GM19438 (cell line): Measurements from ENCODE around the gene ANO2.

Experiments used
- ATAC-seq: cut with Tn5 transposase; IDR thresholded peaks from one replicate; pipeline ENCODE4 v1.9.1; 2021; ENCODE audit warnings: low read depth; ENCODE audit not compliant: unreplicated experiment

Gene ANO2

DNA sequence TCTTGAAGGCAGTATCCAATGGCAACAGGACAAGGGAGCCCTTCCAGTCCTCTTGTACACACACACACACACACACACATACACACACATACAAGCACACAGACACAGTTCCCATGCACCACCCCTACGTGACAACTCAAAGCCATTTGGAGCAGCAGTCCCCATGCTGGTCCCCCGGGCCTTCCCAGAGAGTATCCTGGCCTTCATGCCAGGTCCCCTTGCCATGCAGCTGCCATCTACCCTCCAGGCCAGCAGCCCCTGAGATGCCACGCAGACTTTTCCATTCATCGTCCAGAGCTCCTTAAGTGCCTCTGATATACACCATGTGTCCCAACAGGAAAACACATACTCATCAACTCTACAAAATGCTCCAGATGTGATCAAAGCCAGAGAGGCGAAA lies 159.5 kb downstream of the ANO2 start:
- ATAC-seq: no peak

DNA sequence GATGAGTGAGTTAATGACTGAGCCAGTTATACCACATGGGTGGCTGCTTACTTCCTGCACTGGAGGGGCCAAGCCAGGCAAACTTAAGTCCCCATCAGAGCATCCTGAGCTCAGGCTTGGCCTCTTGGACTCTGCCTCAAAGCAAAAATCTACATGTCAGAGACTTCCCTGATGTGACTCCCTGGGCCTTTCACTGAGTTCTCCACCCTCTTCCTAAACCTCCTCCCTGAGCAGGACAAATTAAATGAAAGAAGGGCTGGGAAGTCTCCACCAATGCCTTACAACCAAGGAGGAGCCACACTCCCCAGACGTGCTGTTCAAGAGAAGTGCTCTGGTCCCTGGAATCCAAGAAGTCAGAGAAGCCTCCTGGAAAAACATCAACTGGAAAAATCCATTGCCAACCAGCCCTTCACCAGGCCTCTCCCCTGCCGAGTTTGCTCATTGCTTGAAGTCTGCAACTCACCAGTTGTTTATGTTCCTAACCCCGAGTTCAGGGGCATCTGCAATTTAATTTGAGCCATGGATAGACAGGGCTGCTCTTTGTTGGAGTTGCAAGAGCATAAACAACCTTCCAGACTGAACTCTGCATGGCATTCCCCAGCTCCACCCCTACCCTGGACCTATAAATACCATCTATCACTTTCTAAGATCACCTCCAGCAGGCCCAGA lies 160.5 kb downstream of the ANO2 start:
- ATAC-seq: no peak

DNA sequence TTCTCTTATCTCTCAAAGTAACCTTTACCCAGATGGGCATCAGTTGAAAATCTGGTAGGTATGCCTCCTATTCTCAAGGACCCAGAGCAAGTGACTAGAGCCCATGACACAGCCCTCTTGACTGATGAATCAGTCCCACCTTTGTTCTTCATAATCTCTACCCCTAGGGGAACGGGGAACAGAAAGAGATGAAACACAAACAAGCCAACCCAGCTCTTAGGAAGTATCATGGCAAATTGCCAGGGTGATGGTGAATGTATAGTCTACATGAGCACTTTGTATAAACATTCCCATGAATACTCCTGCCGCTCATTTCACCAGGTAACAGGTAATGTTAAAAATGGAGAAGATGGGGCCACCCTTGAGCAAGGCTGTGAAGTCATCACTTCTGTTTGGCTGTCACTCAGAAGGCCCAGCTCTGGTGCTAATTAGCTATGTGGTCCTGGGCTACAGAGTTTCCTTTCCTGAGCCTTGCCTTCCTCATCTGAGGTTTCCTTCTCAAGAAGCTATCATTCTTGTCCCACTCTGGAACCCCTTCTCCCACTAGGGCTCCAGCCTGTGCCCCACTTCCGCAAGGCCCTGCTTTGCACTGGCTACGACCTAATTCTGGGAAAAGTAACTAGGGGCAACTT lies 161.7 kb downstream of the ANO2 start:
- ATAC-seq: no peak

DNA sequence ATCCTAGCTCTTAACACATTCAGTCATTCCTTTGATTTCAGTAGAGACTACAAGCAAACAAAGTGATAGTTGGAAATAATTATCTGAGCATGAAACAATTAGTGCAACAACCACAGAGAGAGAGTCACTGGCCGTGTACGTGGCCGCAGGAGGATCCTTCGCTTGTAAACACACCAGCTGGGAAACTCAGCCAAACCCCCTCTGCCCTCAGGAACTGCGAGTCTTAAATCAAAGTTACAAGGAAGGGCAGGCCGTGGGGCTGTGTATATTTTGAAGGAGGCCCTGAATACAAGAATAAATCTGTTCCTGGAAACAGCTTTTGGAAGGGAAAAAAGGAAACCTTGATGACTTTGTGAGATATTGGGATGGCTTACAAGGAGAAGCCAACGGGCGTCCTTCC lies 164.5 kb downstream of the ANO2 start:
- ATAC-seq: no peak

DNA sequence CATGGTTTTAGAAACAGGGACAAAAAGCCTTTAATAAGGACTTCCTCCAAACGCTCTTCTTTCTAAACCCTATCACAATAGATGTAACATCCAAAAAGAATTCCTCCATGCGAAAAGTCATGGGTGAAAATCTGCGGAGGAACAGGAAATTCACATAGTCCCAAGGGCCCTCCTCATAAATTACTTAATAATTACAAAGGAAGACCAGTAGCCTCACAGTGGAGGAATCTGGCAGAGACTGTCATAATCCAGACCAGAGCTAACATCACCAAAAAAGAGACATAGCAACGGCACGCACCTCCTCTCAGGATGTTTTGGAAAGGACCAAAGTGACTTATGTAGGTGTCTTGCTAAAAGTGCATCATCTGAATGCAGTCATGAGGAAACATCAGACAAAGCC lies 165.7 kb downstream of the ANO2 start:
- ATAC-seq: no peak

DNA sequence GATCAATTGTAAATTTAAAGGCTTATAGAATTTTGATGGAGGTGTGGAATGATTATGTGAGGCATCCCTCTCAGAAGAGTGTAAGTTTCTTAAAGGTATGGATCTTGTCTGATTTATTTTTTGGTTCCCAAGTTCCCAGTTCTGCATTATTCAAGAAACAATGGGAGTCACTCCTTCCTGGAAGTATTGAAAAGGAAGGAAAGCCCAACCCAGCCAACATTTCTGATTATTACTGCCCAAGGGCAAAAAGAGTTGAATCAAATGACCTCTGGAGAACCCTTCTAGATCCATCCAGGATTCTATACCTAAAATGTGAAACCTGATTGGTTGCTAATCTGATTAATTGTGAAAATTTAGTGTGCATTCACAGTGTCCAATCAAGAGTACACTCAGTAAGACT lies 166.2 kb downstream of the ANO2 start:
- no peak for ATAC-seq

DNA sequence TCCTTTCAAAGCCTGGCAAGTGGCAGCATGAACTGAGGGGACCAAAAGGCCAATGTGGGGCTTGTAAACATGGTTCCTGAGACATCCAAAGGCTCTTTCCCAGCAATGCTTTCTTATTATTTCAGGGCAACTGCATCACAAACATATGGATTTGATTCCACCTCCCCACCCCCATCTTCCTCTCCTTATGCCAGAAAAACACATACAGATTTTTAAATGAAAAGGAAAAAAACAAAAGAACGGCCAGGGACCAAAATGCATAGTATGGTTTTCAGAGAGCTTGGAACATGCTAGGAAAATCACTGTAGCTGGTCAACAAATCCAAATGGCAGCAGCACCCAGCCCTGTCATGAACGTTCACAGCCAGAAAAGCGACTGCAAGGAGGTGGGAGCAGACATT lies 167.6 kb downstream of the ANO2 start:
- no peak for ATAC-seq

DNA sequence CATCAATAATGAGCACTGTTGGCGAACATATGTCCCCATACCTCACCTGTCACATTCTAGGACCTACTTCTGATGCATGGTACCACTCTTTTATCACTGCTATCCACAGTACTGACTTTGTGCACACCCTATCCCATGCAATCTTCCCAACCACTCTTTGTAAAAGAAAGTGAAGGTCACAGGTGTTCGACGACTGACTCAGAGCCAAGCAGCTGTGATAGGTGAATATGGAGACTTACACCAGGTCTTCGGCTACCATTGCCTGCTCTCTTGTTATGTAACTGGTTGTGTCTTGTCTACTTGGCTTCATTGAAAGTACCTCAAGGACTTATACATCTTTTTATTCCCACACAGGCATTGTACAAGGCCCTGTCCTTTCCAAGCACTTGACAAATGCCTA lies 169.0 kb downstream of the ANO2 start:
- ATAC-seq: no peak

DNA sequence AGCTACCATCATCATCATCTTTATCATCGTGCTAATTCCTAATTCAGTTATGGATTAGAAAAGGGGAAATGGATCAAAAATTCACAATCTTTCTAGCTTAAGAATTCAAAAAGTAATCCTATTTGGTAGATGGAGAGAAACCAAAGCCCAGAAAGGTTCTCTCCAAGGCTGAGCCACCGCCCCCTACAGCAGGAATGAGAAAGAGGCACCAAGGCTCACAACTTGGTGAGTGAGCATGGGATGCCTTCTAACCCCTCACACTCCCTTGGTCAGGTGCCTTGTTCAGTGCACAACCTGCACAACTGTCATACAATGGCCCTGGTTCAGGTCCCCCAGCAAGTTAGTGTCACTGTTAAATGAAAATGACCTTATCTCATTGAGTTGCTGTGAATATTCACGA lies 171.5 kb downstream of the ANO2 start:
- no peak for ATAC-seq

DNA sequence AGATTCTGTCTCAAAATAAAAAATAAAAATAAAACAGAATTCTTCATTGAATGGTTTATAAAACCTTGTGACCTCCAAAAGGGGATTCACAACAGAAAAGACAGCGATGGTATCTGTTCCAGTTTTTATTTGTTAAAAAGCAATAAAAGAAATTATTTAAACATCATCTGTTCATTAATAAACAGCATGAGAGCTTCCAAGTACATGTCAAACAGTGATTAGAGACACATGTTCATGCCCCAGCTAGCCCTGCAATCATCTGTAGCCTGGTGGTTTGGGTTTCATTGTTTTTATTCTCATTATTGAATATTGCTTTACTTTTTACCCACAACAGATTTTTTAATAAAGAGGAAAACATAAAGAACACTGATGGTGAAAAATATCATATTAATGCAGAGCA lies 173.3 kb downstream of the ANO2 start:
- no peak for ATAC-seq

DNA sequence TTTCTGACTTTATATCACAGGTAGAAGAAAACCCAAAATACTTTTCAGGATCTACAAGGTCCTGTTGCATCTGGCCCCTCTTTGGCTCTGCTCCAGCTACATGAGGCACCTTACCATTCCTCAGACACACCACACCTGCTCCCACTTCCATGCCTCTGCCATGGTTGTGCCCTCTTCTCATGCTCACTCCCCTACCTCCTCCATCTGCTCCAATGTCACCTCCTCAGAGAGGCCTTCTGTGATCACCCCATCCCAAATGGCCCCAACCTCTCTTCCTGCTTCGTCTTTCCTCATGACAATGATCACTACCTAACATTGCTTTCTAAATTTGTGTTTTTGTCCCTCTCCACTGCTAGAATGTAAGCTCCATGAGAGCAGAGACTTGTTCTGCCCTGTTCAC lies 174.3 kb downstream of the ANO2 start:
- no peak for ATAC-seq

DNA sequence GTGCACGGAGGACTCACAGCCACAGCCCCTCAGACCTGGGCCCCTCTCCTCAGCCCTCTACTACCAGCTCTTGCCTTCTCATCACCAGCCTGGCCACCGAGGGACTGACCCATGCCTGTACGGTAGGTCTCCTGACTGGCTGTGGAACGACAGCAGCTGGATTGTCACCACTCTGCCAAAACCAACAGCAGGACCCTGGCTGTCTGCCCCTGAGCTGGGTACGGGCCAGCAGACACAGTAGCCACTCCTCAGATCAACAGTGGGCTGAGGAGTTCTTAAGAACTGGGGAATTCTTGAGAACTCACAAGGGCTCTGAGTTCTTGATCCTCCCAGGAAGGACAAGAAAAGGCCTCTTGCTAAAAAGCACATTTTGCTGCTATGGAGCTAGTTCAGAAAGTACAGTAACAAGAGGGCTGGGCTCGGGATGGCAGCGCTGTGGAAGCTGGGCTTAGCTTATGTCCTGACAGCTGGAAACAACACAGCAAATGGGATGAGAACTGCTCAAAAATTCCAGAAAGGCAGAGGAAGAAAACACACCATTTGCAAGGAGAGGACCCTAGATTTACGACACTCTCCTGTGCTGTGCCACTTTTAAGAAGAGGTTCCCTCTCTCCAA lies 176.4 kb downstream of the ANO2 start:
- ATAC-seq: no peak

DNA sequence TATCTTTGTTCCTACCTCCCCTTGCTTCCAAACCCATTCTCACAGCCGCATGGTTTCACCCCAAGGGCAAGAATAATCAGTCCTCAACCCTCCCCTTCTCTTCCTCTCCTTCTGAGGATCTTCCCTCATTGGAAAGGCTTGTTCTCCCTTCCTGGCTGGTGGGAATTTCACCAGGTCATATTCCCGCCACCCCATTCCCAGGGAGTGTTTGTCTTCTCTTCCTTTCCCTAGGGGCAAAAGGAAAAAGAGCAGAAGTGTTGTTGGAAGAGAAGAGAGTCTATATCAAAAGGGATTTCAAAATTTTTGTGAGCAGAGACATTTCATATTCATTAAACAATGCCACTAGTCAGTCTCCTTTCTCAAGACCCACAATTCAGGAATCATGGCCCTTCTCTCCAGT lies 176.9 kb downstream of the ANO2 start:
- no peak for ATAC-seq

DNA sequence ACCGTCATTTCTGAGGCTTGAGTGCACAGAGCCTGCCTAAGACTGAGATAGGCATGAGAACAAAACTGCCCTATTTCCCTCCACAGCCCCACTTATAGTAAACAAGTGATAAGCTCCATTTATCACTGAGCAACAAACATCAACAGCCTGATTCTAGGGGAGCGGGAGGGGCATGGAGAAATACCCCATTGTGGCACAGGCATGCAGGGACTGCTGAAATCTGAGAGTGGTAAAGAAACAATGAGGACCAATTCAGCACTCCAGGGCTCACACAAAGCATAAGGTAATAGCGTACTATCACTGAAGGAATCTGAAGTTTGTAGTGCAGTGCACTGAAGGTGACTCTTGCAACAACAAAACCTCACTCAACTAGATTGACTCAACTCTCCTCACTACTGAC lies 186.7 kb downstream of the ANO2 start:
- ATAC-seq: no peak

DNA sequence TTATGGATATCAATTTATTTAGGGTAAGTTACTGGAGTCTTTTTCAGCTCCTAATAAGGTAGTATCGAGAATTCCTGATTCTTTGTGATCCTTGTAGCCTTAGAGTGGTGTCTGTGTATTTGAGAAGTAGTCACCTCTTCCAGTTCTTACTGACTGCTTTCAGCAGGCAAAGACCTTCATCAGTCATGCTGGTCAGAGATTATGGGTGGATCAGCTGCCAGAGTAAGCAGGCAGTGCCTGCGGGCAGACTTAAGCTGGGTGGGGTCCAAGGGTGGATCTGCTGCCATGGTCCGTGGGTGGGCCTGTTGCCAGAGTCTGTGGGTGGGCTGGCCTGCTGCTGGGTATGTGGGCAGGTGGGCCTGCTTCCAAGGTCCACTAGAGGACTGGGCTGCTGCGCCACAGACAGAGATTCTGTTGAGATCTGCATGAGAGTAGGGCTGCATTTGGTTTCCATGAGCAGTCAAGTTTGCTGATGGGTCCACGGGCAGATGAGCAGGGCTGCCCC lies 188.7 kb downstream of the ANO2 start:
- ATAC-seq: no peak

DNA sequence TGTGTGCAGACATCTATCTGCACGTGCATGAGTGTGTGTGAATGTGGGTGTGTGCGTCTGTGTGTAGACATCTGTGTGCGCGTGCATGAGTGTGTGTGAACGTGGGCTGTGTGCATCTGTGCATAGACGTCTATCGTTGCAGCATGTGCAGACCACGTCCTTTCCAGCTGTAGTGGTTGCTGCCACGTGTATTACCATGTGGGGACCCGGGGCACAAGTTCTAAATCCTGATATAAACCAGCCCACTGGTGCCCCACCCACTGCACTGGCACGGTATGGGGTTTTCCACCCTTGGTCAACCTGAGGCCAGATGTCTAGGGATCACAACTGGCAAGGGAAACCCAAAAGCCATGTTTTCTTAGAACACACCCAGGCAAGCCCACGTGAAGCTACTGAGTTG lies 197.0 kb downstream of the ANO2 start:
- ATAC-seq: no peak

DNA sequence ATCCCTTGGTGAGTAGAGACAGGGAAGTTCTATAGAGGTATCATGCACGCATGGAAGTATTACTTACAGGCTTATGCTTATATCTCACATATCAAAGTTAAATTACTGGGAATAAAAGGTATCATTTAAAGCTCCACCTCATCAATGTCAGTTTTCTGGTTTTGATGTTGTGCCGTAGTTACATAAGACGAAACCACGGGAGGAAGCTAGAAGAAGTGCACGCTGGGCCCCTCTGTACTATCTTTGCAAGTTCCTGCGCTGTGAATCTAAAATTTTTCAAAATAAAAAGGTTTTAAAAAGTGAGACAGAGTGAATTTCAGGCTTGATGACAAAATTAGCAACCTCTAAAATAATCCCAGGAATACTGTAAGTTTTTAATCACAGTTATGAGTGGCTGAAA lies 198.1 kb downstream of the ANO2 start:
- ATAC-seq: no peak

DNA sequence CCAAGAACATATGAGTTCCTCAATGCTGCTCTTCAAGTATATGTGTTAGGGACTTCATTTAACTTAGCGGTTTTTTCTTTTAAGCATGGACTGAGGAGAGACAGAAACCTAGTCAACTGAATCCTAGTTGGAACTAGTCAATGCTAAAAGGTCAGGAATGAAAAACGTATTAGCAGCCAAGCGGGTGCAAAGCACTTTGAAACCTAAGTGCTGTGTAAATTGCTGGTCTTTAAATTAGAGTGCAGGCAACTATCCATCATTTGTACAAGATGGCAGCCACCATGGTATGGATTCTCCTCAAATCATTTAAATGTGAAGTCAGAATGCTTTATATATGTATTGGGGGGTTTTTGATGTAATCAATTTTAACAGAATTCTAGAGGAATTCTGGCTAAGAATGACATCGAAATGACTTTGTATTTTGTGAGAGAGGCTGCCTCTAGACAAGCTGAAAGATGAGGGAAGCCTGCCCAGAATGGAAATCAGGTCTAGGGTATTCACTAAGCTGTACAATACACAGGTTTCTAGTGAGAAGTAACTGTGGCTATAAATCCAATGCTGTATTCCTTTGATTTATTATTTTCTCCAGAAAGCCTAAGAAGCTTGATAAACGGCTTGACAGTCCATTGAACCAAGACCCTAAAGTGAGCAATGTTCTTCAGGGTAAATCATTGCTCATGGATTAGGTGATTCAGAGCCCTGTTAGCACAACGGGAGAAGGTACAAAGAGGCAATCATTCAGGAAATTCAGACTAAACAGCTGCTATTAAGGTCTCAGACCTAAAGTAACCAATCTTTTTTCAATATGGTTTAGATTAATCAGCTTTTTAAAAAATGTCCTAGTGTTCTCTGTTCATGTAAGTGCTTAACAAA lies 198.8 kb downstream of the ANO2 start:
- no peak for ATAC-seq

DNA sequence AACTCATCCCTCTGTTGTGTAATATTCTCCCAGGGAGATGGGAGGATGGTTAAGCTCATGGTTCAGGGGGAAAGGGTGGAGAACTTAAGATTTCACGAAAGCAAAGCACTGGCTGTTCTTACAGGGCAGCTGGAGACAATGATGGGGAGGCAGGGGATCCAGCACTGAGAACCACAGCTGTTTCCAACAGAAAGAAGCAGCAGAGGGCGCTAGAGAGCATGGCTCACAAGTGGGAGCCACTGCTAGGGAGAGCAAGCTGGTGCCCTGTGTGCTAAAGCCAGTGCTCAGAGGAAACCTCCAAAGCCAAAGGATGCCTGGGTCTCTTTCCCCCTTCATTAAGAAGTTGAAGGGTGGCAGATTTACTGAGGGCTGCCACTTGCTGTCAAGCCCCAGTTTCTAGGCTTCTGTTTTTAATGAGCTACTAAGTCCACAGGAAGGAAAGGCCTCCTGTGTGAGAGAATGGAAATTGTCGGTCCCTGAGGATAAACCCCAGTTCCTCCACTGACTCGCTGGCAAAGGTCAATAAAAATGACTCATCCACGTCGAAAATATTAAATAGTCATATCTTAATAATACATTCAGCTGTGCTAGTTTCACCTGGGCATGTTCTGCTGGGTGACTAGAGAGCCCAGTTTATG lies 199.7 kb downstream of the ANO2 start:
- no peak for ATAC-seq

DNA sequence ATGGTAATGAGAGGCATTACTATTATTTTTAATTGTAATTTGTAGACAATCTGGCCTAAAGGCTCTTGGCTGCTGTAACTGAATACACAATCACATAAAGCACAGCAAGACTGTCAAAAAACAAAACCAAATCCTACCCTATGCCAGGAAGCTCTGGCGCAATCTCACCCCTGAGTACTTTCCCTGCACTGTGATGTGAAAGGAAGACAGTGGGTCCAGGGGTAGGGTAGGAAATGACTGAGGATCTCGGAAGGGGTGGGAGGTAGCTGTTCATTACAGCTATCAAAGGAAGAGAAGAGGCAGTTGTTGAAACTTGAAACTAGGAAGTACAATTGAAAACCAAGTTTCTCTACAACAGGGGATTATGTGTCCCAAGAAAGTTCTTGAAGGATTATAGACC lies 202.8 kb downstream of the ANO2 start:
- ATAC-seq: no peak

DNA sequence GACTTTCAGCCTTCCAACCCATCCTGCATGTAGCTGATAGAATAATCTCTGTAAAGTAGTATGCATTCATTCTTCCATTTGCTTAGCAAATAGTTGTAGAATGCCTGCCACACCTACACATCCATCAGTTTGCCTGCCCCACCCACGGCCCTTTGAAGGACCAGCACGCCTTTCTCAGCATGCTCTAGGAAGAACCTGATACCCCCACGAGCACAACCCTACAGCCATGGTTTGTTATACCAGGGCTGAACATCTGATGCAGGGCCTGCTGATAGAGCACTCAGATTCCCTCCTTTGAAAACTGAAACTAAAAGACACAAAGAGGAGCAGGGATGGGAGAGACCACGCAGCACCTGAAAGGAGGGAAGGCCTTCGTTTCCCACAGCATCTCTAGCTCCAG lies 205.1 kb downstream of the ANO2 start:
- ATAC-seq: no peak
